GM21723 (cell line): ENCODE measurements around the gene CACNA1D.
"Not testable (repeated sequence)": the region's sequence is repeated elsewhere in the genome, so short reads cannot be mapped to it uniquely, and the experiment has no call there.

Experiments used
- ATAC-seq: cut with Tn5 transposase; IDR thresholded peaks from one replicate; pipeline ENCODE4 v1.9.1; 2021; ENCODE audit warnings: mild to moderate bottlenecking, moderate library complexity; ENCODE audit not compliant: unreplicated experiment

Gene CACNA1D

DNA sequence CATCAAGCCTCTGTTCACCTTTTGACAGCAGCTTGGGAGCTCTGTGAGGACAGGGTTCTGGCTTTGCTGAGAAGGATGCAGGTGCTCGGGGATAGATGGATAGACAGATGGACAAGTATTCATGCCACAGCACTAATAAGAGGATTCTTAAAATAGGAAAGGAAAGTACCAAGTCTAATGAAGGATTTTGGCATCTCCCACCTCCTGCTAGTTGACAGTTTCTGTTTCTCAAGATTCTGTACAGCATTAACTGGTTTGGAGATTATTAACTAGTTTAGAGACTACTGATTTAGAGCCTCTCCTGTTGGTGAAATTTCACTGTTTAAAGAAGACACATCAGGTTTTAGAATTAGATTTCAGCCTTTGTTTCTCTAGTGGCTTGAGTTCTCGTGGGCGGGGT is 152.3 kb downstream of the CACNA1D start:
- no peak for ATAC-seq

GRCh38 chr3:53649816-53650215 is 155.4 kb downstream of the CACNA1D start:
- no peak for ATAC-seq

GRCh38 chr3:53650424-53650823 is 156.0 kb downstream of the CACNA1D start:
- peak; percentile 76 for ATAC-seq

- no peak for ATAC-seq
Observed at GRCh38 chr3:53650928-53651661, 156.7 kb downstream of the CACNA1D start.

- no peak for ATAC-seq
Observed at GRCh38 chr3:53651927-53652326, 157.5 kb downstream of the CACNA1D start.

DNA sequence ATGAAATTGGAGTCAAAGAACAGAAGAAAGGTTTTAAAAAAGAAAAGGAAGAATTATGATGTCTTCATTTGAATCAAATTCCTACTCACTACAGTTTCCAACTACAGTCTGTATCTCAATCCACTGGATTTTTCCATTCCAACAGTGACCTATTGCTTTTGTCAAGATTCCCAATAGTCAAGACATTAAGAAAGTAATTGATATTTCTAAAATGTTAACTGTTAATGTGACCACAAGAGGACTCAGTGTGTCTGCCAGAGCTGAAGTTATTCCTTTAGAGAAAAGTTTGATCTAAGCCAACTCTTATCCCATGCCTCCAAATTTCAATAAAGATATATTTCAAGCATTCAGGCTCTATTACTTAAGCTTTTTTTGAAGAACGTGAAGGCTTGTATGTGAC is 163.2 kb downstream of the CACNA1D start:
- no peak for ATAC-seq

GRCh38 chr3:53658613-53659193 is 164.3 kb downstream of the CACNA1D start:
- no peak for ATAC-seq

DNA sequence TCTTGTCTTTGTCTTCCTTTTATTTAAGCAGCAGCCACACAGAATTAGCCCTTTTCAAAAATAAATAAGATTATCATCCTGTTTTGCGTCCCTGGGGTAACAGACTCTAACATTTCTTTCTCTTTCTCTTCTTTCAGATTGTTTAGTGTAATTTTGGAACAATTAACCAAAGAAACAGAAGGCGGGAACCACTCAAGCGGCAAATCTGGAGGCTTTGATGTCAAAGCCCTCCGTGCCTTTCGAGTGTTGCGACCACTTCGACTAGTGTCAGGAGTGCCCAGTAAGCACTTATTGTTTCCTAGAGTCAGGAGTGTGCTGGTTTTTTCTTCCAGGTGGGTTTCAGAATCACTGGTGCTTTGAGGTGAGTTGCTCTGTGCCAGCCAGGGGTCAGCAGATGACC is 165.6 kb downstream of the CACNA1D start:
- no peak for ATAC-seq

- ATAC-seq, result no peak
Observed at GRCh38 chr3:53661480-53661879, 167.1 kb downstream of the CACNA1D start.

- not testable (repeated sequence) for ATAC-seq
Observed at GRCh38 chr3:53664812-53665211, 170.4 kb downstream of the CACNA1D start.

DNA sequence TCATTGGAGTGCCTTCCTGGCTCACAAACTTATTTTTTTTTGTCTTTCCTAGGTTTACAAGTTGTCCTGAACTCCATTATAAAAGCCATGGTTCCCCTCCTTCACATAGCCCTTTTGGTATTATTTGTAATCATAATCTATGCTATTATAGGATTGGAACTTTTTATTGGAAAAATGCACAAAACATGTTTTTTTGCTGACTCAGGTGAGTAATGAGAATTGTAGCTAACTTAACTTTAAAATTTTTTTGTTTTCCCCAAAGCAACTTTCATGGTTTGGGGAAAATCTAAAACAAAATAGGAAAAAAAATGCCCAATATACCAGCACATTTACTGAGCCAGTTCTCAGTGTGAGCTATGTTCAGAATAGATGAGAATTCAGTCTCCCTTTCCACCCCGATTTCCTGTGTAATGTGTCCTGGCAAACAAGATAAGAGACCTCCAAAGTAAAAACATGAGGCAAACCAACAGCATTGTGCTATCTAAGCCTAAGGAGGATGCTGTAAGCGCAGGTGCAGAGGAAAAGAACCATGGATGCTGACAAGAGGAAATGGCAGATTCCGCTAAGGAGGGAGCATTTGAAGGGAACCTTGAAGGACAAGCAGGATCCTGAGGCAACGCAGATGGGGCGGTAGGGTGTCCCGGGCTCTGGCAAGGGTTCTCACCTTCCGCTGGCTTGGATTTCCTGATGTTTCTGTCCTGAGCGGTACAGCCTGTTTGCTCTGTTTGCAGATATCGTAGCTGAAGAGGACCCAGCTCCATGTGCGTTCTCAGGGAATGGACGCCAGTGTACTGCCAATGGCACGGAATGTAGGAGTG is 171.4 kb downstream of the CACNA1D start:
- no peak for ATAC-seq

- no peak for ATAC-seq
Observed at GRCh38 chr3:53668872-53669271, 174.5 kb downstream of the CACNA1D start.

DNA sequence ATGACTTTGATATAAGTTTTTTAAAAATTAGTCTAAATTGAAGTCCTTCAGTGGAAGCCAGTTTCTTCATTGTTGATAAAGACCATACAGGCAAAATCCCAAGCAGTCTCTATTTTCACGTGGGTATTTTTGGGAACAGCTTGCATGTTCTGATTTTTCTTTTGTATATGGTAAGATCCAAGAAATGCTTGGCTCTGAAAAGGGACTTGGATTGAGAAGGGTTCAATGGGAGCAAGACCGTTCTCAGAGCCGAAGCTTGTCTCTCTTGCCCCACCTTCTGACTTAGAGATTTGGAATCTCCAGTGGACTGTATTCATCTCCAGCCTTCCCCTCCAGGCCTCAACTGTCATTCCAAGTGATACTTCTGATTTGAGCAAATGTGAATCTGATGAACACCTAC is 176.3 kb downstream of the CACNA1D start:
- no peak for ATAC-seq

- ATAC-seq, result no peak
Observed at GRCh38 chr3:53671192-53671960, 177.0 kb downstream of the CACNA1D start.

DNA sequence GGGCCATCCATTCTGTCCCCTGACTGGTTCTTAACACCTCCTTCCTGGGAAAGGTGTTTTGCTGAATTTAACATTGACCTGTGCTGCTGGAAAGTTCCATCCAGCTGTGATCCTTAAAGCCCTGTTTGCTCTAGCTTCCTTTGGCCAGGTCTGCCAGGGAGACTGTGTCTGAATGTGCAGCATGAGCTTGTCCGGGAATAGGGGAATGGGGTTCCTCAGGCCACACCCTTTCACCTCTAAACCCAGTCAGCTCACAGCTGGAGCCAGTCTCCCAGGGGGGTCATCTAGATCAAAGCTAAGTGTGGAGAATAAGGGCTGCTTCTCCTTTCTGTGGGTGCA is 177.5 kb downstream of the CACNA1D start:
- ATAC-seq, result no peak

DNA sequence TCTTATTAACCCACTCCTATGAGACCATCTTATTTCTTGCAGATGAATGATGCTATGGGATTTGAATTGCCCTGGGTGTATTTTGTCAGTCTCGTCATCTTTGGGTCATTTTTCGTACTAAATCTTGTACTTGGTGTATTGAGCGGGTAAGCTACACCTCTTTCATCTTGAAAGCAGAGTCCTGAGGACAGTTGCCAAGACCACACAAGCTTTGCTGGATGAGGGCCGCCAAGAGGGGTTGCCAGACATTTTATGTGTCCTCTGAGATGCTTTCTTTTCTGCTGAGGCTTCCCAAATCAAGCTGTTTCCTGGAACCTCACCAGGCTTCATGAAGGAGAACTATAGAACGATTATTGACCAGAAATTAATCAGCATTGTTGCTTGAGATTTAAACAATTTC is 178.6 kb downstream of the CACNA1D start:
- no peak for ATAC-seq

DNA sequence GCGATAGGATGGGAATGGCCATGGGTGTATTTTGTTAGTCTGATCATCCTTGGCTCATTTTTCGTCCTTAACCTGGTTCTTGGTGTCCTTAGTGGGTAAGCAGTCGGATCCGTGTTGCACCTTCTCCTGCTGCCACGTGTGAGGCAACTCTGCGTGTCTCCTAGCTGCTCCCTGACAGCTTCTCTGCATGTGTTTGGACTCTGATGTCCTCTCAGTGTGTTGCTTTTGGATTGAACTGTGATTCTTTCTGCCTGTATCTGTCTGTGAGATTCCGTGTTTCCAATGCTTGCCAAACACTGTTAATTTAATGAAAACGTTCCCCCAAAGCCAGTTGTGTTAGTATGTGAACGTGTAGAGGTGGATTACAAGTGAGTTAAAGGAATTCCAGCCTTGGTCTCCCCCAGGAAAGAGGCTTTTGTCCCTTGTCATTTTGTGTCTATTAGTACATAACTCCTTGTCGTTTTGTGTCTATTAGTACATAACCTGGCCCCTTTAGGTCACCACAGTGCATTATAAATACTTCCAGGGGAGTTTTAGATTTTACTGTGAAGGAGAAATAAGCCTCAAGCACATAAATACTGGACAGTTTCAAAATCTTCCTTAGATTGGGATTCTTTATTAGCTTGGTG is 179.4 kb downstream of the CACNA1D start:
- no peak for ATAC-seq

GRCh38 chr3:53674582-53674981 is 180.2 kb downstream of the CACNA1D start:
- ATAC-seq, result no peak

- ATAC-seq, result no peak
Observed at GRCh38 chr3:53675022-53675697, 180.7 kb downstream of the CACNA1D start.

DNA sequence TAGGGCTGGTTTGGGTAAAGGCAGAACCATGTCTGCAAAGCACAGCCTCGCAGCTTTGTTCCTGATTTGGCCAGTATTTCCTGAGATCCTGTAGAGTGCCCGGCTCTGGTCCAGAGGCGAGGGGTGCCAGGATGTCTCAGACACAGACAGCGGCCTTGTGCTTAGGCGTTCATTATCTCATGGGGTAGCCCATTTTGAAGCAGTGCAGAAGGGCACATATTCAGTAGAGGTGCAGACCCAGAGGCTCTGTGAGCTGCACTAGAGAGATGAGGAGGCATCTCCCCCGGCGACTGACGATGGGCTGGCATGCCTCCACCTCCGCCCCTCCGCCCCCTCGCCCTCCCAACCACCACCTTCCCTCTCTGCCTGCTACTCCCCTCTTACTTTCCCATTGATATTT is 181.5 kb downstream of the CACNA1D start:
- no peak for ATAC-seq
